HepG2 (cell line): ENCODE measurements around the gene GALNT16.

Source experiments
- ATF3 ChIP-seq: sonication (generic); formaldehyde crosslinking; IDR thresholded peaks from 2 replicates; pipeline ENCODE4 v1.4.0; 2020; ENCODE audit warnings: missing genetic modification reagents
- CTCF ChIP-seq: sonication (generic); formaldehyde crosslinking; IDR thresholded peaks from 2 replicates; pipeline ENCODE4 v1.5.0; 2020; ENCODE audit warnings: mild to moderate bottlenecking, missing genetic modification reagents, moderate library complexity
- ERF ChIP-seq: IDR thresholded peaks from 2 replicates; pipeline ENCODE4 v1.6.1; 2018; ENCODE audit warnings: missing biosample characterization, missing genetic modification reagents
- MAX ChIP-seq: IDR thresholded peaks from 2 replicates; pipeline ENCODE4 v1.6.1; 2012; ENCODE audit warnings: inconsistent platforms
- MBNL3 ChIP-seq: fragments of 250-450 bp; sonication (Bioruptor Pico); conservative IDR thresholded peaks from 2 replicates; pipeline ENCODE4 v1.8.0; 2022; ENCODE audit warnings: mild to moderate bottlenecking, inconsistent platforms
- MEIS2 ChIP-seq: sonication (generic); formaldehyde crosslinking; IDR thresholded peaks from 2 replicates; pipeline ENCODE4 v1.9.0; 2021; ENCODE audit warnings: mild to moderate bottlenecking, missing genetic modification reagents
- NR2F1 ChIP-seq, 2 experiments: fragments of 450-650 bp in 1 of 2; formaldehyde crosslinking in 1 of 2; IDR thresholded peaks; 2 replicates each; pipeline versions ENCODE4 v1.5.0 to v1.6.1; 2016 to 2020; ENCODE audit warnings: mild to moderate bottlenecking in 1 of 2, missing compliant biosample characterization in 1 of 2, missing genetic modification reagents in 1 of 2, moderate library complexity in 1 of 2
- SRF ChIP-seq: IDR thresholded peaks from 2 replicates; pipeline ENCODE4 v1.6.1; 2011; ENCODE audit warnings: mild to moderate bottlenecking, low read depth, low read length, moderate library complexity
- STAG1 ChIP-seq: sonication (generic); formaldehyde crosslinking; IDR thresholded peaks from 2 replicates; pipeline ENCODE4 v1.4.0; 2020; ENCODE audit warnings: missing genetic modification reagents
- TCF7L2 ChIP-seq: IDR thresholded peaks from 2 replicates; pipeline ENCODE4 v1.6.1; 2011; ENCODE audit warnings: mild to moderate bottlenecking, low read depth, low read length, moderate library complexity
- ZBTB1 ChIP-seq: sonication (generic); formaldehyde crosslinking; IDR thresholded peaks from 2 replicates; pipeline ENCODE4 v1.4.0; 2020; ENCODE audit warnings: missing genetic modification reagents, borderline replicate concordance
- ZNF670 ChIP-seq: sonication (generic); formaldehyde crosslinking; IDR thresholded peaks from 2 replicates; pipeline ENCODE4 v1.8.0; 2022; ENCODE audit warnings: mild to moderate bottlenecking, missing genetic modification reagents, borderline replicate concordance

GRCh38 chr14:69231486-69231885, 28.5 kb upstream of the GALNT16 start:
- TF ChIP-seq MBNL3 (no peak), STAG1 (CRISPR knock-in tag) (no peak), MAX (no peak), CTCF (CRISPR knock-in tag) (no peak), TCF7L2 (no peak), NR2F1 (CRISPR knock-in tag; IDR thresholded peaks at IDR 0.05) (no peak), ERF (no peak), MEIS2 (no peak), ZNF670 (no peak), ATF3 (CRISPR knock-in tag) (no peak), ZBTB1 (no peak), SRF (no peak)
